GM18868 (cell line): ENCODE measurements around the gene SNED1.
A peak's percentile ranks its signal among the peaks of the same experiment; 100 is the strongest.

Experiments used
- ATAC-seq: cut with Tn5 transposase; IDR thresholded peaks from one replicate; pipeline ENCODE4 v1.9.1; 2021; ENCODE audit warnings: mild to moderate bottlenecking, moderate library complexity; ENCODE audit not compliant: unreplicated experiment

SNED1 gene

GRCh38 chr2:241043581-241043980 is 45.2 kb downstream of the SNED1 start:
- no peak for ATAC-seq

- ATAC-seq: no peak
Observed at GRCh38 chr2:241047253-241048010, 49.0 kb downstream of the SNED1 start.

- ATAC-seq: no peak
Observed at GRCh38 chr2:241048149-241048948, 49.9 kb downstream of the SNED1 start.

- no peak for ATAC-seq
Observed at GRCh38 chr2:241048949-241049343, 50.5 kb downstream of the SNED1 start.

- ATAC-seq: no peak
Observed at GRCh38 chr2:241049739-241050623, 51.6 kb downstream of the SNED1 start.

GRCh38 chr2:241050624-241051577 is 52.5 kb downstream of the SNED1 start:
- peak; percentile 47 for ATAC-seq

- no peak for ATAC-seq
Observed at GRCh38 chr2:241051578-241052487, 53.4 kb downstream of the SNED1 start.

GRCh38 chr2:241052677-241053360 is 54.4 kb downstream of the SNED1 start:
- ATAC-seq: no peak

GRCh38 chr2:241053576-241054251 is 55.3 kb downstream of the SNED1 start:
- no peak for ATAC-seq

- no peak for ATAC-seq
Observed at GRCh38 chr2:241061275-241061674, 62.9 kb downstream of the SNED1 start.

GRCh38 chr2:241062389-241063092 is 64.1 kb downstream of the SNED1 start:
- ATAC-seq: no peak

- ATAC-seq: no peak
Observed at GRCh38 chr2:241063093-241063551, 64.7 kb downstream of the SNED1 start.

- ATAC-seq: no peak
Observed at GRCh38 chr2:241063587-241063986, 65.2 kb downstream of the SNED1 start.

- no peak for ATAC-seq
Observed at GRCh38 chr2:241064008-241064801, 65.8 kb downstream of the SNED1 start.

- no peak for ATAC-seq
Observed at GRCh38 chr2:241064802-241065354, 66.5 kb downstream of the SNED1 start.

GRCh38 chr2:241065355-241065803 is 67.0 kb downstream of the SNED1 start:
- ATAC-seq: no peak
